Measurements from ENCODE around the gene MBNL2. TPM values are rescaled to one million over a fixed set of nuclear protein-coding genes. Genes with fewer than 3 reads are reported as not detected.

MBNL2 gene
- total and polyA plus RNA-seq, 10 of the 15 experiments (the other 5 are each of a cell fraction or from before 2014, with no cell fraction given) = 1.6 to 9.7 (median 6.7) TPM

- peaks cover 51% of the 10 kb centered on the region for H3K79me2 ChIP-seq (ENCODE audit: control insufficient read depth, insufficient read depth, low read length)
- in situ Hi-C loops (cut with MboI) (no loop called here), intact Hi-C loops (cut with micrococcal nuclease; ENCODE audit: unreplicated experiment) (loop anchor here (2.0 to 5.0 kb wide), 3 partner anchors 121 to 209 kb away; no protein-coding TSS in a partner anchor)
- TF ChIP-seq SREBF2 (IDR thresholded peaks at IDR 0.05; ENCODE audit: low read length) (no peak), CREM (IDR thresholded peaks at IDR 0.05; ENCODE audit: low read depth) (peak; percentile 54; the same call in 1 of the 2 replicates), E2F8 (IDR thresholded peaks at IDR 0.05; ENCODE audit: low read depth, partially characterized antibody) (no peak), HDAC6 (IDR thresholded peaks at IDR 0.05; ENCODE audit: unreplicated experiment) (peak; percentile 48), ATF7 (IDR thresholded peaks at IDR 0.05; ENCODE audit: low read depth) (peak; percentile 97), LARP7 (IDR thresholded peaks at IDR 0.05) (0 out of 2 replicates have a peak, but pooled peaks have one; percentile 19), BMI1 (IDR thresholded peaks at IDR 0.05; ENCODE audit: borderline replicate concordance) (no peak)
- H3K27ac ChIP-seq (ENCODE audit: control insufficient read depth, insufficient read depth) = peak overlapping the region; percentile 76
- FAIRE-seq (no peak), ATAC-seq (peak; percentile 30), DNase-seq (ENCODE audit: low read depth, low spot score) (no peak)
- peak overlapping the region; percentile 83 for H3K9ac ChIP-seq (ENCODE audit: control insufficient read depth, insufficient read depth, low read length)
- peak overlapping the region; percentile 96 for H3K4me2 ChIP-seq (ENCODE audit: control insufficient read depth, insufficient read depth)
- no peaks in the 10 kb centered on the region for H3K9me3 ChIP-seq (replicated peaks; ENCODE audit: control insufficient read depth, insufficient read depth, low read length)
- peak overlapping the region; percentile 64 for H2AFZ ChIP-seq (ENCODE audit: control insufficient read depth, low read depth, low read length)
- 8% methylated on average over 11 of the region's 11 CpGs for WGBS (ENCODE audit: insufficient coverage, insufficient replicate concordance, low lambda C conversion rate, missing lambda C conversion rate)
- H3K36me3 ChIP-seq (ENCODE audit: control insufficient read depth in 2 of 2, insufficient read depth in 2 of 2, low read length in 1 of 2) = no peaks in the 10 kb centered on the region
- ChIA-PET SMC1A (ENCODE audit: uncharacterized antibody, unreplicated experiment) (interaction anchor here (0.6 to 4.5 kb wide), 20 partner anchors 8 to 236 kb away, joined by 3 to 29 read pairs (median 6); partner anchors contain the start of gene RAP2A), CTCF (interaction anchor here (0.5 to 6.1 kb wide), 13 partner anchors 10 to 1019 kb away, joined by 3 to 62 read pairs (median 3); no protein-coding TSS in a partner anchor), POLR2A (interaction anchor here (0.7 to 4.7 kb wide), 8 partner anchors 9 to 283 kb away, joined by 3 to 37 read pairs (median 6); partner anchors contain the start of gene RAP2A), RAD21 (ENCODE audit: unreplicated experiment) (interaction anchor here (0.6 to 4.4 kb wide), 12 partner anchors 11 to 1041 kb away, joined by 3 to 18 read pairs (median 4); partner anchors contain the start of gene RAP2A)
- peaks cover 12% of the 10 kb centered on the region; the same call in 1 of the 2 replicates for H3K4me1 ChIP-seq (ENCODE audit: control insufficient read depth, insufficient read depth, low read length)
- no peaks in the 10 kb centered on the region for H4K20me1 ChIP-seq (ENCODE audit: control insufficient read depth, insufficient read depth)
- no TSS peak for BruUV-seq (replicated peaks)
- H3K4me3 ChIP-seq = peak overlapping the region; percentile 70
- H3K27me3 ChIP-seq (replicated peaks in 1 of 2; ENCODE audit: control insufficient read depth in 2 of 2, insufficient read depth in 2 of 2, low read length in 1 of 2) = no peaks in the 10 kb centered on the region
Measured at GRCh38 chr13:97223711-97224541, 1.8 kb downstream of the MBNL2 start.

Data from GM12878 (cell line).